Measurements from ENCODE around the gene SPECC1L. TPM values are rescaled to one million over a fixed set of nuclear protein-coding genes. Genes with fewer than 3 reads are reported as not detected.

The SPECC1L gene
- total RNA-seq, 8 experiments from 2014 or later, result 17.0 to 52.1 (median 43.0) TPM

DNA sequence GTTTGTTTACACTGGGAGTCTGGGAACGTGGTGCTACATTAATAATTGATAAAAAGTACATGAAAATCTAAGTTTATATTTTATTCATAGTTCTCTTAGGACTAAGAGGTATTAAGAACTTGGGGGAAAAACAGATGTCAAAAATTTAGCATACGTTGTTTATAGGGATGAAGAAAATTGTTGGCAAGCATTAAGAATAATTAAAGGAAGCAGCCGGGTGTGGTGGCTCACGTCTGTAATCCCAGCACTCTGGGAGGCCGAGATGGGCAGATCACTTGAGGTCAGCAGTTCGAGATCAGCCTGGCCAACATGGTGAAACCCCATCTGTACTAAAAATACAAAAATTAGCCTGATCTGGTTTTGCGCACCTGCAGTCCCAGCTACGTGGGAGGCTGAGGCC lies 96.1 kb downstream of the SPECC1L start:
- H3K27ac ChIP-seq, result no peak overlapping the region
- in situ Hi-C loops (cut with MboI; ENCODE audit: low pct_unique_long_range_greater_than_20kb in 2 of 9, low sequenced_read_pairs in 9 of 9, unreplicated experiment in 9 of 9), result no loop called here
- ATAC-seq (replicated peaks in 6 of 8), result peak in 3 of 8 experiments; percentile 61 to 82 (median 63)
- H3K4me3 ChIP-seq, result no peak overlapping the region
- H3K4me1 ChIP-seq (replicated peaks in 1 of 2), result no peaks in the 10 kb centered on the region
- 31 to 100% (median 79%) methylated on average over 1 to 8 of the region's 8 CpGs for WGBS, 10 experiments

DNA sequence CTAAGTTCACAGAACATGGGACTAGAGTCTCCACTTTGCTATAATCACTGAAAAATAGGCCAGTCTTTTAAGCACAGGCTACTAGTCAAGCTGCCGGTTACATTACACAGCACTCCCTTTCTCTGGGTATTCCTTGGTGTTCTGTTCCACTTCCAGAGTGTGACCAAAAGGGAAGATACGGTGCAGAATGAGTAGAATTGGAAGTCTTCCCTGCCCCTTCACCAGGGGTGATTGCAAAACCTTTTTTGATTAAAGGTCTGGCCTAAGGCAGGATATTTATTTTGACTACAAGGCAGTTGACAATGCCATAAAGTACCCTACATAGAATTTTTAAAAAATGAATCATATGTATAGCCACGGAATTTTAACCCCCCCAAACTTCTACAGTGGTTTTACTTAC lies 97.2 kb downstream of the SPECC1L start:
- whole genome bisulfite sequencing, 10 experiments, result 40 to 100% (median 83%) methylated on average over 1 to 3 of the region's 3 CpGs; no CpG with 5 or more reads in 1 of the 10 experiments
- no peak for ATAC-seq (replicated peaks in 6 of 8)
- Histone ChIP-seq H3K27ac (no peak overlapping the region), H3K4me3 (no peak overlapping the region), H3K4me1 (replicated peaks in 1 of 2) (no peaks in the 10 kb centered on the region)
- in situ Hi-C loops (cut with MboI; ENCODE audit: low pct_unique_long_range_greater_than_20kb in 2 of 9, low sequenced_read_pairs in 9 of 9, unreplicated experiment in 9 of 9), result no loop called here

DNA sequence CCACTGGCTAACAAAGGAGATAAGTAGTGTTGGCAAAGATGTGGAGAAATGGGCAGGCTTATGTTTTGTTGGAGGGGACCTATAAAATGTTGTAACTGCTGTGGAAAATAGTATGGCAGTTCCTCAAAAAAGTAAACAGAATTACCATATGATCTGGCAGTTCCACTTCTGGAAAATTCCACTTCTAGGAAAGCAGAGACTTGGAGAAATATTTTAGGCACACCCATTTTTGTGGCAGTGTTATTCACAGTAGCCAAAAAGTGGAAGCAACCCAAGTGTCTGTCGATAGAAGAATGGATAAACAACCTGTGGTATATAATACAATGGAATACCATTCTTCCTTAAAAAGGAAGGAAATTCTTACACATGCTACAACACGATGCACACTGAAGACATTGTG lies 99.8 kb downstream of the SPECC1L start:
- ATAC-seq (replicated peaks in 6 of 8), result peak in 2 of 8 experiments; percentile 64 to 73
- 30 to 100% (median 85%) methylated on average over 1 to 2 of the region's 2 CpGs; no CpG with 5 or more reads in 2 of the 10 experiments for whole genome bisulfite sequencing, 10 experiments
- H3K4me3 ChIP-seq, result no peak overlapping the region

DNA sequence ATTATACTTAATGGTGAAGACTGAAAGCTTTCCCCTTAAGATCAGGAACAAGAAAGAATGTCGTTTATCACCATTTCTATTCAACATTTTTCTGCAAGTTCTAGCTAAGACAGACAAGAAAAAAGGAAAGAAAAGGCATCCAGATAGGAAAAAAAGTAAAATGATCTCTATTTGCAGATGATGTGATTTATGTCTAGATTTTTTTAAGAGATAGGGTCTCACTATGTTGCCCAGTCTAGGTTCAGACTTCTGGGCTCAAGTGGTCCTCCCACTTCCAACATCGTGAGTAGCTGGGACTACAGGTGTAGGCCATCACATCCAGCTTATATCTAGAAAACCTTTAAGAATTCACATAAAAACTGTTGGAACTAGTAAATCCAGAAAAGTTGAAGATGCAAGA lies 105.4 kb downstream of the SPECC1L start:
- 60 to 100% (median 90%) methylated on average over 1 to 2 of the region's 2 CpGs; no CpG with 5 or more reads in 3 of the 10 experiments for WGBS, 10 experiments

More for the DNA sequence above, 99.8 kb downstream of the SPECC1L start:
- no peak overlapping the region for H3K27ac ChIP-seq
- in situ Hi-C loops (cut with MboI; ENCODE audit: low pct_unique_long_range_greater_than_20kb in 2 of 9, low sequenced_read_pairs in 9 of 9, unreplicated experiment in 9 of 9), result no loop called here
- no peaks in the 10 kb centered on the region for H3K4me1 ChIP-seq (replicated peaks in 1 of 2)

DNA sequence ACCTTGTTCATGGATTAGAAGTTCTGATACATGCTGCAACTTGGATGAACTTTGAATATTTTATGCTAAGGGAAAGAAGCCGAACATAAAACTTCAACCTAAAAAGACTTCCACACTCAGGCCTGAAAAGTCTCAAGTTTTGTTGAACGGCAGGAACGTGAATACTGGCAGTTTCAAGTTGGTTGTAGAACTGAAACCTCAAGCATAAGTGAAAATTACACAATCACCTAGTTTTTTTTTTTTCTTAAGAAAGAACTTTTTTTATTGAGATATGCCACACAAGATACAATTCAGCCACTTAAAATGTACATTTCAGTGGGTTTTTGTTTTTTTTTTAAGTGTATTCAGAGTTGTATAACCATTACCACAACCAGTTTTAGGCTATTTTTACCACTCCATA lies 106.0 kb downstream of the SPECC1L start:
- peaks cover 0 to 17% of the 10 kb centered on the region in 2 donors for H3K4me1 ChIP-seq (replicated peaks in 1 of 2)
- no peak overlapping the region for H3K4me3 ChIP-seq
- no peak overlapping the region for H3K27ac ChIP-seq
- ATAC-seq (replicated peaks in 6 of 8), result no peak
- in situ Hi-C loops (cut with MboI; ENCODE audit: low pct_unique_long_range_greater_than_20kb in 2 of 9, low sequenced_read_pairs in 9 of 9, unreplicated experiment in 9 of 9), result no loop called here
- 76 to 100% (median 94%) methylated on average over 2 to 3 of the region's 3 CpGs; no CpG with 5 or more reads in 1 of the 10 experiments for WGBS, 10 experiments

More for the DNA sequence above, 105.4 kb downstream of the SPECC1L start:
- H3K4me3 ChIP-seq, result no peak overlapping the region
- in situ Hi-C loops (cut with MboI; ENCODE audit: low pct_unique_long_range_greater_than_20kb in 2 of 9, low sequenced_read_pairs in 9 of 9, unreplicated experiment in 9 of 9), result no loop called here
- no peak for ATAC-seq (replicated peaks in 6 of 8)
- no peak overlapping the region for H3K27ac ChIP-seq
- peaks cover 0 to 16% of the 10 kb centered on the region in 2 donors for H3K4me1 ChIP-seq (replicated peaks in 1 of 2)

DNA sequence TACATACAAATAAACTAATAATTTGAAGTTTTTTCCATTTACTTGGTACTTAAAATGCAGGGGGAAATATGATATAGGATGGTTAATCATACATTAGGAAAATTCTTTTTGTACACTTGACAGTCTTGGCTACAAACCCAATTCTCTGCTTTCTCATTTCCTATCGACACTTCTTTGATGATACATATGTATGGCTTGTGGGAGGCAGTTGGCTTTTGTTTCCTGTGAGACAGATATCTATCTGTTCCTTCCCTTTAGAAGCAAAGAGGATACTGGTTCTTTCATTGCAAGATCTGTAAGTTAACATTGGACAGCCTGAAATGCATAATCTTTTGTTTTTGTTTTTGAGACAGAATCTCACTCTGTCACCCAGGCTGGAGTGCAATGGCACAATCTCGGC lies 108.9 kb downstream of the SPECC1L start:
- Histone ChIP-seq H3K27ac (peak overlapping the region in 1 of 2 donors; percentile 42), H3K4me1 (replicated peaks in 1 of 2) (peaks cover 0 to 17% of the 10 kb centered on the region in 2 donors), H3K4me3 (no peak overlapping the region)
- in situ Hi-C loops (cut with MboI; ENCODE audit: low pct_unique_long_range_greater_than_20kb in 2 of 9, low sequenced_read_pairs in 9 of 9, unreplicated experiment in 9 of 9), result no loop called here
- ATAC-seq (replicated peaks in 6 of 8), result no peak
- WGBS, 10 experiments, result 14 to 100% (median 84%) methylated on average over 1 to 2 of the region's 2 CpGs; no CpG with 5 or more reads in 2 of the 10 experiments

DNA sequence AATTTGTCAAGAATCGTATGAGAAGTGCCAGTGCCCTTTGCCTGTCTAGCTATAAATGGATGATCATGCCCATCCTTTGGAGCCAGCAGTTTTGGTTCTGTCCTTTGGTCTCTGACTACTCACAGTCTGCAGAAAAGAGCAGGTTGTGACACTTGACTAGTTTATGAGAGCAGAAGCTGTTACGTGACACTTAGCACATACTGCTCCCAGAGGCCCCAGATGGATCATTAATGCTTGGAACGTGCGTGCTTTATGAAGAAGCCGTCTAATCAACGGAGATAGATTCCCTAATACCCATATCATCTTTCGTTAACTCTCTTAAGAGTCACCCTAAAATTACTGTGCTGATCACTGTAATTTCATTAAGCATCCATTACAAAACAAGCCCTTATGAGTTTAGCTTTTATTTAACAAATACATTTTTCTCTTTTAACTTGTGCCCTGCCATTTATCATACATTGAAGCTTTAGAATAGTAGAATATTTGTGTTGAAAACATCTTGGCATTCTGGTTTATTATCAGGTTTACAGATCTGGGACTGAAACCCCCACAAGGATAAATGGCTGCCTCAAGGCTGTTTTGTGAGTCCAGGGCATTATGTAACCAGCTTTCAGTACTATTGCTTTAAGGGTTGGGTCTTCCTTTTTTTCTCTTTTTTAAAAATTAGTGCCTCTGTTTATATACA lies 109.7 kb downstream of the SPECC1L start:
- Histone ChIP-seq H3K4me3 (no peak overlapping the region), H3K4me1 (replicated peaks in 1 of 2) (peaks cover 0 to 17% of the 10 kb centered on the region in 2 donors), H3K27ac (peak overlapping the region in 1 of 2 donors; percentile 42)
- in situ Hi-C loops (cut with MboI; ENCODE audit: low pct_unique_long_range_greater_than_20kb in 2 of 9, low sequenced_read_pairs in 9 of 9, unreplicated experiment in 9 of 9), result no loop called here
- WGBS, 10 experiments, result 40 to 100% (median 79%) methylated on average over 1 to 7 of the region's 7 CpGs
- peak in 5 of 8 experiments; percentile 33 to 86 (median 63) for ATAC-seq (replicated peaks in 6 of 8)

DNA sequence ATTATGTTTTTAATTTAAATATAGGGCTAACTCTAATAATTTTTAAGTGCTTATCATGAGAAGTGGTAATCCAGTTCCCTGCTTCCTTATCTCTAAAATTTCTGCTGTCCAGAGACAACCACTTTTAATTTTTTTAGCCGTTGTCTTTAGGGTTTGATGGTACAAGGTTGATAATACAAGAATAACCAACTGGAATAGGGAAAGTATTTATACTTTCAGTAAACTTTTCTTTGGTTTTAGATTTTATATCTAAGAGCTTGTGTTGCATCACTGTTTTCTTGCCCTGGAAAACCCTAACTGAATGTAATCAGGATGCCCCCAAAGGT lies 110.2 kb downstream of the SPECC1L start:
- no peak for ATAC-seq (replicated peaks in 6 of 8)
- Histone ChIP-seq H3K4me1 (replicated peaks in 1 of 2) (peaks cover 0 to 17% of the 10 kb centered on the region in 2 donors), H3K4me3 (no peak overlapping the region), H3K27ac (peak overlapping the region in 1 of 2 donors; percentile 20)
- WGBS, 10 experiments, result 83 to 100% (median 100%) methylated on average over 1 of the region's 1 CpG; no CpG with 5 or more reads in 1 of the 10 experiments
- in situ Hi-C loops (cut with MboI; ENCODE audit: low pct_unique_long_range_greater_than_20kb in 2 of 9, low sequenced_read_pairs in 9 of 9, unreplicated experiment in 9 of 9), result no loop called here

DNA sequence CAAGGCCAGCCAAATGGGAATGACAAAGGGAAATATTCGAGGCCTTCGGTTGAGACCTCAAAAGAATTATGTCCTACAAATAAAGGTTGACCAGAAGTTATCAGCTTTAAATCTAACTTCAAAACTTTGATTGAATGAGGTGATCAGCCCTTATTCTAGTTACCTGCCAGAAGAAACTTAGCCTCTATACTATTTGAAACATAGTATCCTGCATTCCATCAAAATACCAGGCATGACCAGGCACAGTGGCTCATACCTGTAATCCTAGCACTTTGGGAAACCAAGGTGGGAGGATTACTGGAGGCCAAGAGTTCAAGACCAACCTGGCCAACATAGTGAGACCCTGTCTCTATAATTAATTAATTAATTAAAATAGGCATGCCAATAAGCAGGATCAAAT lies 112.4 kb downstream of the SPECC1L start:
- Histone ChIP-seq H3K4me1 (replicated peaks in 1 of 2) (peaks cover 0 to 17% of the 10 kb centered on the region in 2 donors), H3K4me3 (no peak overlapping the region), H3K27ac (no peak overlapping the region)
- in situ Hi-C loops (cut with MboI; ENCODE audit: low pct_unique_long_range_greater_than_20kb in 2 of 9, low sequenced_read_pairs in 9 of 9, unreplicated experiment in 9 of 9), result no loop called here
- WGBS, 10 experiments, result 92 to 100% (median 100%) methylated on average over 1 to 2 of the region's 2 CpGs; no CpG with 5 or more reads in 3 of the 10 experiments
- ATAC-seq (replicated peaks in 6 of 8), result no peak

DNA sequence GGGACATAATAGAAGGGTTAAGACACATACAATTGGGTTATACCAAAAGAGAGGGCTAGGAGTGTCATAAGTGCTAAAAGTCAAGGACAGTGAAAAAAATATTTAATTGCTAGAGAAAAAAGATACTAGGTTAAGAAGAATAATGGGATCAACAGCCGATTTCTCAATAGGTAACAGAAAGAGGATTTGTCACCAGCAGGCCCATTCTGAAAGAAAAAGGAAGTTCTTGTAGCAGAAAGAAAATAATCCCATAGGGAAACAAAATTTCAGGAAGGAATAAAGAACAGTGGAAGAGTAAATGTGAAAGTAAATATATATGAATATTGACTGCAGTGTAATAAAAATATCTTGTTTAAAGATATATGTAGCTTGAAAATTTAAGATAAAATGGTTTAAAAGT lies 113.5 kb downstream of the SPECC1L start:
- no peak overlapping the region for H3K4me3 ChIP-seq
- in situ Hi-C loops (cut with MboI; ENCODE audit: low pct_unique_long_range_greater_than_20kb in 2 of 9, low sequenced_read_pairs in 9 of 9, unreplicated experiment in 9 of 9), result no loop called here
- no peak for ATAC-seq (replicated peaks in 6 of 8)
- H3K27ac ChIP-seq, result no peak overlapping the region
- WGBS, 10 experiments, result 97 to 100% (median 100%) methylated on average over 1 of the region's 1 CpG; no CpG with 5 or more reads in 2 of the 10 experiments
- H3K4me1 ChIP-seq (replicated peaks in 1 of 2), result peaks cover 0 to 17% of the 10 kb centered on the region in 2 donors

DNA sequence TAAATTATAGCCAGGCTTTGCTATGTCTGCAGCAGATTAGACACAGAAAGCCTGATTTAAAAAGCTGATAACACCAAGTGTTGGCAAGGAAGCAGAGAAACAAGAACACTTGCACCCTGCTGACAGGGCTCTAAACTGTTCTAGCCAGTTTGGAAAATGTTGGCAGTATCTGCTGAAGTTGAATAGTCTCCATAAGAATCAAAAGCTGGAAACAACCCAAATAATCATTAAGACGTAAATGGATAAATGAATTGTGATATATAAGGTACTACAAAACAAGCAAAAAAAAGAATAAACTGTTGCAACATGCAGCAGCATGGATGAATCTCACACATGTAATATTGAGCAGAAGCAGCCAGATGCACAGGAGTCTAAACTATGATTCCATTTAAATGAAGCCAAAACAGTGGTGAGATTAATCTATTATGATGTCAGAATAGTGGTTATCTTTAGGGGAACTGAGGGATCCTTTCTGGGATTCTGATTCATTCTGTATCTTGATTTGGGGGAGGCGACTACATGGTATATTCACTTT lies 116.4 kb downstream of the SPECC1L start:
- Histone ChIP-seq H3K4me3 (no peak overlapping the region), H3K27ac (no peak overlapping the region), H3K4me1 (replicated peaks in 1 of 2) (no peaks in the 10 kb centered on the region)
- no peak for ATAC-seq (replicated peaks in 6 of 8)
- 60 to 100% (median 95%) methylated on average over 1 to 2 of the region's 2 CpGs for WGBS, 10 experiments
- in situ Hi-C loops (cut with MboI; ENCODE audit: low pct_unique_long_range_greater_than_20kb in 2 of 9, low sequenced_read_pairs in 9 of 9, unreplicated experiment in 9 of 9), result no loop called here

DNA sequence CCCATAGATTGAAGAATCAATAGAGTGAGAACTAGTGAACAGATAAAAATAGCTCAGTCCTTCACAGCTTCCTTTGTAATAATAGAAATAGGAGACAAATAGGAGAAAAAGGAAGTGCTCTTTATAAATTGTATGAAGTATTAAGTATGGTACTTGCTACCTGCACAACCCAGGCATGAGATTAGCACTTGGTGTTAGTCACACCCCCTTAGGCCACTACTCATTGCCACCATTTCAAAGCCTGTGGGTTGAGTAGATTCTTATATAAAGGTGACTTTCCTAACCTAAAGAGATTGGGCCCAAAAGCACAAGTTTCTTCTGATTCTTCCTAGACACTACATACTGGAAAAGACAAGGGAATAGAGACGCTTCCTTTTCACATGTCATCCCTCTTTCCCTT lies 119.0 kb downstream of the SPECC1L start:
- Histone ChIP-seq H3K4me1 (replicated peaks in 1 of 2) (peaks cover 3 to 5% of the 10 kb centered on the region in 2 donors), H3K27ac (no peak overlapping the region), H3K4me3 (no peak overlapping the region)
- ATAC-seq (replicated peaks in 6 of 8), result no peak
- in situ Hi-C loops (cut with MboI; ENCODE audit: low pct_unique_long_range_greater_than_20kb in 2 of 9, low sequenced_read_pairs in 9 of 9, unreplicated experiment in 9 of 9), result no loop called here
- WGBS, 10 experiments, result 100% methylated on average over 1 of the region's 1 CpG; no CpG with 5 or more reads in 6 of the 10 experiments

DNA sequence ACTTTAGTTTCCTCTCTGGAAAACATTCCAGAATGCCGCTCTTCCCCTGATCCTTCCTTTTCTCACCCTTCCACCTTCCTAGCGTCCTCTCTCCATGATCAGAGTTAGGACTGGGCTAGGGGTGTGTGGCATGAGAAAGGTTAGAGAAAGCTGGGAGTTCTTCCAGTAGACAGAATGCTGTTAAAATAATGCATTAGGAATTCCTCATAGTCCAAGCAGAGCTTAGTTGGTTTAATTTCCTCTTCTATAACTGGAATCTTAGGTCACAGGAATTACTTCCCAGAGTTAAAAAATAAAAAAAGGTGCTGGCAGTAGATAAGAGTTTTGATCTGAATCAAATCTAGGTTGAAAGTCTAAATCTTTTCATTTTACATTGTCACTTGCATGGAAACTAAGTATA lies 119.5 kb downstream of the SPECC1L start:
- no peak for ATAC-seq (replicated peaks in 6 of 8)
- in situ Hi-C loops (cut with MboI; ENCODE audit: low pct_unique_long_range_greater_than_20kb in 2 of 9, low sequenced_read_pairs in 9 of 9, unreplicated experiment in 9 of 9), result no loop called here
- no peak overlapping the region for H3K27ac ChIP-seq
- H3K4me3 ChIP-seq, result no peak overlapping the region
- WGBS, 10 experiments, result 67 to 100% (median 100%) methylated on average over 1 to 2 of the region's 2 CpGs; no CpG with 5 or more reads in 4 of the 10 experiments
- peaks cover 3 to 5% of the 10 kb centered on the region in 2 donors for H3K4me1 ChIP-seq (replicated peaks in 1 of 2)
